NCI-H1694 (cell line): ENCODE measurements around the gene IMP4.
A peak's percentile ranks its signal among the peaks of the same experiment; 100 is the strongest.

Source experiments
- DNase-seq: peaks from one replicate; lab custom pipeline; 2025; lab: John Stamatoyannopoulos, UW

IMP4 gene

GRCh38 chr2:130357864-130358263 lies 15.2 kb downstream of the IMP4 start:
- no peak for DNase-seq

GRCh38 chr2:130358420-130359350 lies 16.0 kb downstream of the IMP4 start:
- no peak for DNase-seq

DNA sequence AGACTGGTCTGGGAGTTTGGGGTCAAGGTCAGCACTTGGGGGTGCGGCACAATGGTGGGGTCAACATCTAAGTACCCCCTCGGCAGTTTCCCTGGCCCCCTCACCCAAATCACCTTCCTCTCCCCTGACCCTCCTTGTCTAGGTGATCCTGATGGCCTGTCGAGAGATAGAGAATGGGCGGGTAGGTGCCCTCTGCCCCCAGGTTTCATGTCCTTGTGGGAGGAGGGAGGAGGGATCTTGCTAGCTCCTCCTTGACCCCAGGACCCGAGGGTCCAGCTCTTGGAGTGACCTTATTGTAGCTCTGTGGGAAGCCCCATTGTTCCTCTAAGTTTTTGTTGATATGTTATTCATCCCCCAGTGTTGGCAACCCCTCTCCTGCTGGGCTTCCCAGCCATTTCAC lies 16.8 kb downstream of the IMP4 start:
- no peak for DNase-seq

GRCh38 chr2:130363479-130363878 lies 20.8 kb downstream of the IMP4 start:
- no peak for DNase-seq

DNA sequence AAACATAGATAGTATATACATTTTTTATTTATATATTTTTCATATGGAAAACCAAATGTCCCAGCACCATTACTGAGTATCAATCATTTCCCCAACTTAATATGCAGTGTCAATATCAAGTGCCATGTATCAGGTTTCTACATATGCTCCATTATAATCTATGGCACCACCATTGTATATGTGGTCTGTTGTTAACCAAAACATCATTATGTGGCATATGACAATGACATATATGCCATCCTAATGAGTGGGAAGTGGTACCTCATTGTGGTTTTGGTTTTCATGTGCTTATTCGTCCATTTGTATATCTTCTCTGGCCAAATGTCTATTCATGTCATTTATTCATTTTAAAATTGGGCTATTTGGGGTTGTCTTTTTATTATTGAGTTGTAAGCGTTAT lies 22.4 kb downstream of the IMP4 start:
- DNase-seq: no peak

DNA sequence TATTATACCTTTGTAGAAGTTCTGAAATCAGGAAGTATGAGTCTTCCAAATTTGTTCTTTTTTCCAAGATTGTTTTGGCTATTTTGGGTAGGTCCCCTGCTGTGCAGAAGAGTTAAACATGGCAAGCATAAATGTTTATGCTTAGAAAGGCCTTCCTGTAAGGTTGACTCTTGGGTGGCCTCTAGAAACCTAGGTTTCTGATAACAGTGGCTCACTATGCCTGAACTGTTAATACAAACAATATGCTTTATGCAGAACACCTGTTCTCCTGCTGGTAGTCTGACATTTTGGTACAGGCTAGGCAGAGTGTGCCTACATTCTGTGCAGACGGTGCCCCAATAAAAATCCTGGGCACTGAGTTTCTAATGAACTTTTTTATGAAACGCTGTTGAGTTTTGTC lies 23.3 kb downstream of the IMP4 start:
- DNase-seq: no peak

- no peak for DNase-seq
These were observed 24.0 kb downstream of the IMP4 start for GRCh38 chr2:130366720-130367119.

DNA sequence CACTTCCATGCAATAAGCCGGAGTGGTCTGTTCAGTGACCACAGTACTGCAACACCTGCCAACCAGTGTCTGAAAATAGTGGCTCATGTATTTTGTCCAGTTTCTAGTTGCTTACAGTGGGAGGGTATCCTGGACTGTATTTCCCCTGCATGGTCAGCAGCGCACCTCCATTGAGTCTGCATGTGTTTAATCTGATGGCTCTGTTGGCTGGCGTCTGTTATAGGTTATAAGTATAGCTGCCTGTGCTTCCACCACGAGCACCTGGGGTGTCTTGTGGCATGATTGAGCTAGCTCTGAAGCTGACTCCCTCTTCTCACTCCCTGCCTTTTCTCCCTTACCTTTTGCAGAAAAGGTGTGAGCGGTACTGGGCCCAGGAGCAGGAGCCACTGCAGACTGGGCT lies 26.1 kb downstream of the IMP4 start:
- DNase-seq: no peak

- no peak for DNase-seq
These were observed 26.7 kb downstream of the IMP4 start for GRCh38 chr2:130369311-130369964.

DNA sequence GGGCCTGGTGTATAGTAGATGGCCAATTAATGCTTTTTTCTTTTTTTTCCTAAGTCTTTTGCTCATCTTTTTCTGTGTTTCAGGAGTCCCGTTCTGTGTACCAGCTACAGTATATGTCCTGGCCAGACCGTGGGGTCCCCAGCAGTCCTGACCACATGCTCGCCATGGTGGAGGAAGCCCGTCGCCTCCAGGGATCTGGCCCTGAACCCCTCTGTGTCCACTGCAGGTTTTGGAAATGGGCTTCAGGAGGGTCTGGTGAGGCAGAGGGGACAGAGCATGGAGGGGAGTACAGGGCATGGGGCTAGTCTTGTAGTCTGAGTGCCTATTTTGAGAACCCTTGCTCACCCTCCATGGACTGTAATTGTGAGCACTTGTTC lies 27.3 kb downstream of the IMP4 start:
- DNase-seq: no peak

- no peak for DNase-seq
These were observed 27.8 kb downstream of the IMP4 start for GRCh38 chr2:130370490-130370889.

DNA sequence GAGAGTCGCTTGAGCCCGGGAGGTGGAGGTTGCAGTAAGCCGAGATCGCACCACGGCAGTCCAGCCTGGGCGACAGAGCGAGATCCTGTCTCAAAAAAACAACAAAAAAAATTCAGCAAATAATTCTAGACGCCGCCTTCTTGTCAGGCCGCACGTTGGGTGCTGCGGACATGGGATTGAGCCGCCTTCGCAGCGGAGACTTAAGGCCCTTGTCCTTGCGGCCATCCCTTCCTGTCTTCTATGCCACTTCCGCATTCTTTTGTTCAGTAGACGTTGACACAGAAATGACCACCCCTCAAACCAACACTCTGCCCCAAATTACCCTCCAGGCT lies 29.0 kb downstream of the IMP4 start:
- DNase-seq: no peak

GRCh38 chr2:130372055-130372832 lies 29.5 kb downstream of the IMP4 start:
- peak; percentile 39 for DNase-seq

DNA sequence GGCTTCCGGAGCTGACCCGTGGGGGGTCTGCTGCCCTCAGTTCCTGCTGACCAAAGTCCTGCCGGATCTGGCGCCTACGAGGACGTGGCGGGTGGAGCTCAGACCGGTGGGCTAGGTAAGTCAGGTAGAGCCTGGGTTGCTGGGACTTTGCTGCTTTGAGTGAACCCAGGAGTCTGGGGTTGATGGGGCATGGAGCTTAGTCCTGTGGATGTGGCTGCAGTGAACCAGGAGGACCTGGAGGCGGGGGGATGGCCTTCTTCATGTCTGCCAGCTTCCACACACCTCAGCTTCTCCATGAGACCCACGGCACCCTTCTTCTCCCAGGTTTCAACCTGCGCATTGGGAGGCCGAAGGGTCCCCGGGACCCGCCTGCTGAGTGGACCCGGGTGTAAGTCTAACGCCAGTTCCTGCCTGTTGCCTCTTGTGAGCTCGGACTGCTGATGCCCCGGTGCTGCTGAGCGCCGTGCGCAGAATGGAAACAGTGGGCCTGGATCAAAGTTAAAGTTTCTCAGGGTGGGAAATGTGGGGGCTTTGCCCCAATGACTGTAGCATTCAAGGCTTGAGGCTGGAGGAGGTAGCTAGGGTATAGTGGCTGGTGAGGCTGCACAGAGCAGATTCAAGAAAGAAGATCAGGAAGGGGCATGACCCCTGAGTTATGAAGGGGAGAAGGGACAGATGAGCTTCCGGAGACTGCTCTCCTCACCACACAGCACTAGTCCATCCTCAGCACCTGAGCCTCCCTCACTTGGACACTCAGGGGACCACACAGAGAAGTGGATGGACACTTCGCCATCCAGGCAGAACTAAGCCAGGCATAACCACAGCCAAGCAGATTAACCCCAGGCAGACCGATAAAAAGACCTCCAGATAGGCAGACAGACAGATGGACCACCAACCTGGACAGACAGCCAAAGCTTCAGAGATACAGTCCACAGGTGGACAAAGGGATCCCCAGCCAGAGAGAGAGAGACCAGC lies 30.4 kb downstream of the IMP4 start:
- no peak for DNase-seq

- DNase-seq: no peak
These were observed 31.2 kb downstream of the IMP4 start for GRCh38 chr2:130373808-130374365.

- DNase-seq: no peak
These were observed 32.0 kb downstream of the IMP4 start for GRCh38 chr2:130374587-130375290.

- DNase-seq: no peak
These were observed 32.9 kb downstream of the IMP4 start for GRCh38 chr2:130375291-130376266.

GRCh38 chr2:130376433-130377293 lies 34.0 kb downstream of the IMP4 start:
- no peak for DNase-seq
